Right cardiac atrium (tissue), 5 donors: Measurements from ENCODE around the gene RELCH. TPM values are rescaled to one million over a fixed set of nuclear protein-coding genes. Genes with fewer than 3 reads are reported as not detected.

Source experiments
- ATAC-seq, 2 donors: fragments of 200-7000 bp; cut with Tn5 transposase; one replicate each; pipeline versions ENCODE4 v1.8.0 to v1.9.1; 2020; ENCODE audit warnings: moderate library complexity in 2 of 2, mild to moderate bottlenecking in 1 of 2
- DNase-seq, 3 donors: peaks; one replicate each; pipeline ENCODE4 v3.0.0-alpha.2; 2020
- H3K27ac ChIP-seq: one replicate; pipeline ENCODE4 v1.5.1; 2013; ENCODE audit warnings: mild to moderate bottlenecking, low read length, control low read depth, moderate library complexity
- H3K27me3 ChIP-seq: one replicate; pipeline ENCODE4 v1.6.1; 2013; ENCODE audit not compliant: control insufficient read depth, insufficient read depth
- H3K4me1 ChIP-seq: one replicate; pipeline ENCODE4 v1.6.1; 2013; ENCODE audit warnings: low read length; ENCODE audit not compliant: control insufficient read depth, insufficient read depth
- H3K4me3 ChIP-seq: one replicate; pipeline ENCODE4 v1.5.1; 2013; ENCODE audit warnings: low read length, control low read depth
- H3K9me3 ChIP-seq: one replicate; pipeline ENCODE4 v1.6.1; 2013; ENCODE audit warnings: low read length; ENCODE audit not compliant: control insufficient read depth
- WGBS: extraction: QIAGEN DNeasy Blood & Tissue Kit; methylation state at CpG from one replicate; pipeline ENCODE4 v1.1.7; 2013; 5-methylcytosine and 5-hydroxymethylcytosine counted together
- intact Hi-C, 4 donors: fragments of 100-400 bp; cut with DNase I; formaldehyde crosslinking; loops; one replicate each; pipeline versions ENCODE4 v1.11.0 to v1.14.0; 2022 to 2023
- polyA plus RNA-seq: library from polyadenylated mRNA; stranded (reverse); fragments of 200-250 nt; gene quantifications from one replicate; pipeline ENCODE4 v1.2.3, GENCODE V29; 2013
- total RNA-seq, 4 donors: library from RNA; stranded (reverse); fragmentation: NEBNext Ultra II Directional; extraction: Animal tissue kit (Norgen Biotek cat#: 25700); gene quantifications; one replicate each; pipeline ENCODE4 v1.2.1, GENCODE V29; 2021
- donor health status: healthy with polysubstance abuse.
- donor health status: DM: no; HTN: yes; CAD: no.
- donor health status: DM: no; HTN: no; CAD: no.
- donor health status: DM: no; HTN: yes; CAD: no; lungs with severe emphysema.
- donor health status: DM: yes; HTN: yes; CAD: no.

Gene RELCH
- total and polyA plus RNA-seq, 5 donors = 6.9 to 22.7 (median 16.8) TPM

- peaks cover 3% of the 10 kb centered on the region for H3K4me1 ChIP-seq
- no peak overlapping the region for H3K4me3 ChIP-seq
- WGBS = 56% methylated on average over 8 of the region's 8 CpGs
- H3K9me3 ChIP-seq = no peaks in the 10 kb centered on the region
- DNase-seq (peak; percentile 61 to 77 (median 73)), ATAC-seq (peak; percentile 8 to 34)
- H3K27me3 ChIP-seq = no peaks in the 10 kb centered on the region
- no peak overlapping the region for H3K27ac ChIP-seq
- intact Hi-C loops = no loop called here
These were observed 144.7 kb downstream of the RELCH start for GRCh38 chr18:62331581-62332356.

GRCh38 chr18:62332431-62332830, 145.4 kb downstream of the RELCH start:
- H3K4me3 ChIP-seq = no peak overlapping the region
- no peaks in the 10 kb centered on the region for H3K9me3 ChIP-seq
- WGBS = 62% methylated on average over 3 of the region's 3 CpGs
- H3K4me1 ChIP-seq = peaks cover 3% of the 10 kb centered on the region
- H3K27ac ChIP-seq = no peak overlapping the region
- intact Hi-C loops = no loop called here
- DNase-seq (no peak), ATAC-seq (no peak)
- no peaks in the 10 kb centered on the region for H3K27me3 ChIP-seq

- H3K9me3 ChIP-seq = no peaks in the 10 kb centered on the region
- intact Hi-C loops = no loop called here
- no peak overlapping the region for H3K4me3 ChIP-seq
- no peak overlapping the region for H3K27ac ChIP-seq
- no peak for ATAC-seq
- peaks cover 3% of the 10 kb centered on the region for H3K4me1 ChIP-seq
- 70% methylated on average over 13 of the region's 13 CpGs for WGBS
- no peaks in the 10 kb centered on the region for H3K27me3 ChIP-seq
- DNase-seq = no peak
These were observed 146.1 kb downstream of the RELCH start for GRCh38 chr18:62332964-62333695.

- intact Hi-C loops = no loop called here
- ATAC-seq = no peak
- DNase-seq = no peak
- Histone ChIP-seq H3K27ac (no peak overlapping the region), H3K9me3 (no peaks in the 10 kb centered on the region), H3K4me3 (no peak overlapping the region), H3K4me1 (peaks cover 2% of the 10 kb centered on the region), H3K27me3 (no peaks in the 10 kb centered on the region)
- 88% methylated on average over 8 of the region's 8 CpGs for WGBS
These were observed 147.1 kb downstream of the RELCH start for GRCh38 chr18:62334120-62334519.

- ATAC-seq = no peak
- intact Hi-C loops = no loop called here
- Histone ChIP-seq H3K27ac (no peak overlapping the region), H3K4me3 (no peak overlapping the region), H3K27me3 (no peaks in the 10 kb centered on the region), H3K9me3 (no peaks in the 10 kb centered on the region), H3K4me1 (no peaks in the 10 kb centered on the region)
- DNase-seq = no peak
- WGBS = 77% methylated on average over 5 of the region's 5 CpGs
These were observed 148.4 kb downstream of the RELCH start for GRCh38 chr18:62335494-62335893.

GRCh38 chr18:62336618-62337017, 149.6 kb downstream of the RELCH start:
- H3K4me3 ChIP-seq = no peak overlapping the region
- H3K9me3 ChIP-seq = no peaks in the 10 kb centered on the region
- no peak for ATAC-seq
- no peaks in the 10 kb centered on the region for H3K4me1 ChIP-seq
- no peak overlapping the region for H3K27ac ChIP-seq
- WGBS = 83% methylated on average over 5 of the region's 5 CpGs
- no peaks in the 10 kb centered on the region for H3K27me3 ChIP-seq
- intact Hi-C loops = no loop called here
- DNase-seq = no peak

- 84% methylated on average over 7 of the region's 7 CpGs for WGBS
- Histone ChIP-seq H3K4me1 (no peaks in the 10 kb centered on the region), H3K9me3 (no peaks in the 10 kb centered on the region), H3K4me3 (no peak overlapping the region), H3K27me3 (no peaks in the 10 kb centered on the region), H3K27ac (no peak overlapping the region)
- intact Hi-C loops = no loop called here
- no peak for ATAC-seq
- DNase-seq = no peak
These were observed 150.3 kb downstream of the RELCH start for GRCh38 chr18:62337336-62337735.

- no peaks in the 10 kb centered on the region for H3K27me3 ChIP-seq
- DNase-seq = no peak
- no peak for ATAC-seq
- no peaks in the 10 kb centered on the region for H3K9me3 ChIP-seq
- 62% methylated on average over 10 of the region's 10 CpGs for WGBS
- no peak overlapping the region for H3K4me3 ChIP-seq
- H3K27ac ChIP-seq = no peak overlapping the region
- no peaks in the 10 kb centered on the region for H3K4me1 ChIP-seq
- intact Hi-C loops = no loop called here
These were observed 151.5 kb downstream of the RELCH start for GRCh38 chr18:62338446-62339105.

GRCh38 chr18:62339106-62339988, 152.3 kb downstream of the RELCH start:
- Histone ChIP-seq H3K27me3 (no peaks in the 10 kb centered on the region), H3K4me1 (no peaks in the 10 kb centered on the region), H3K27ac (no peak overlapping the region), H3K9me3 (no peaks in the 10 kb centered on the region), H3K4me3 (no peak overlapping the region)
- WGBS = 53% methylated on average over 15 of the region's 15 CpGs
- ATAC-seq = peak; percentile 25 to 43
- DNase-seq = peak in 1 of 3 donors; percentile 54
- intact Hi-C loops = no loop called here

- H3K9me3 ChIP-seq = no peaks in the 10 kb centered on the region
- no peaks in the 10 kb centered on the region for H3K27me3 ChIP-seq
- ATAC-seq = no peak
- no peak for DNase-seq
- intact Hi-C loops = no loop called here
- 76% methylated on average over 9 of the region's 9 CpGs for WGBS
- no peaks in the 10 kb centered on the region for H3K4me1 ChIP-seq
- no peak overlapping the region for H3K4me3 ChIP-seq
- H3K27ac ChIP-seq = no peak overlapping the region
These were observed 153.9 kb downstream of the RELCH start for GRCh38 chr18:62340996-62341395.
